HG03280 (cell line): ENCODE measurements around the gene TMEM164.
"Not testable (repeated sequence)": the region's sequence is repeated elsewhere in the genome, so short reads cannot be mapped to it uniquely, and the experiment has no call there.

ENCODE experiments used
- ATAC-seq: cut with Tn5 transposase; IDR thresholded peaks from one replicate; pipeline ENCODE4 v1.9.1; 2021; ENCODE audit warnings: mild to moderate bottlenecking, moderate library complexity; ENCODE audit not compliant: unreplicated experiment

The TMEM164 gene

GRCh38 chrX:110123331-110123782, 120.4 kb downstream of the TMEM164 start:
- ATAC-seq = no peak

- ATAC-seq = no peak
Measured at GRCh38 chrX:110125446-110126162, 122.7 kb downstream of the TMEM164 start.

GRCh38 chrX:110131031-110131430, 128.1 kb downstream of the TMEM164 start:
- ATAC-seq = no peak

GRCh38 chrX:110132450-110133114, 129.7 kb downstream of the TMEM164 start:
- ATAC-seq = no peak

- ATAC-seq = no peak
Measured at GRCh38 chrX:110133735-110134370, 130.9 kb downstream of the TMEM164 start.

- ATAC-seq = no peak
Measured at GRCh38 chrX:110135618-110136017, 132.7 kb downstream of the TMEM164 start.

- ATAC-seq = no peak
Measured at GRCh38 chrX:110136136-110136535, 133.2 kb downstream of the TMEM164 start.

- no peak for ATAC-seq
Measured at GRCh38 chrX:110138557-110138956, 135.6 kb downstream of the TMEM164 start.

- no peak for ATAC-seq
Measured at GRCh38 chrX:110139172-110139571, 136.3 kb downstream of the TMEM164 start.

- no peak for ATAC-seq
Measured at GRCh38 chrX:110142096-110142495, 139.2 kb downstream of the TMEM164 start.

GRCh38 chrX:110143454-110144210, 140.7 kb downstream of the TMEM164 start:
- no peak for ATAC-seq

- no peak for ATAC-seq
Measured at GRCh38 chrX:110145311-110145710, 142.4 kb downstream of the TMEM164 start.

- no peak for ATAC-seq
Measured at GRCh38 chrX:110145854-110146253, 142.9 kb downstream of the TMEM164 start.

- peak; percentile 62 for ATAC-seq
Measured at GRCh38 chrX:110146521-110146920, 143.6 kb downstream of the TMEM164 start.

GRCh38 chrX:110153244-110153643, 150.3 kb downstream of the TMEM164 start:
- no peak for ATAC-seq

- no peak for ATAC-seq
Measured at GRCh38 chrX:110153896-110154295, 151.0 kb downstream of the TMEM164 start.

GRCh38 chrX:110154328-110154727, 151.4 kb downstream of the TMEM164 start:
- not testable (repeated sequence) for ATAC-seq

- ATAC-seq = no peak
Measured at GRCh38 chrX:110155759-110156158, 152.8 kb downstream of the TMEM164 start.

GRCh38 chrX:110156167-110156754, 153.3 kb downstream of the TMEM164 start:
- no peak for ATAC-seq

- ATAC-seq = no peak
Measured at GRCh38 chrX:110157444-110157843, 154.5 kb downstream of the TMEM164 start.

- no peak for ATAC-seq
Measured at GRCh38 chrX:110159235-110159634, 156.3 kb downstream of the TMEM164 start.
